NB4 (cell line): ENCODE measurements around the gene NOVA1.

Source experiments
- CTCF ChIP-seq: IDR thresholded peaks from one replicate; pipeline ENCODE4 v1.5.1; 2012; ENCODE audit warnings: low read depth, low read length
- MAX ChIP-seq: IDR thresholded peaks from 2 replicates; pipeline ENCODE4 v1.6.1; 2011; ENCODE audit warnings: low read depth, low read length
- POLR2A ChIP-seq: IDR thresholded peaks from 2 replicates; pipeline ENCODE4 v1.6.1; 2011; ENCODE audit warnings: mild to moderate bottlenecking; ENCODE audit not compliant: insufficient read length; ENCODE audit errors: extremely low read depth

- TF ChIP-seq POLR2A: no peak
- no peak for TF ChIP-seq CTCF
- no peak for TF ChIP-seq MAX
Measured at GRCh38 chr14:26549571-26549970, 48.3 kb downstream of the NOVA1 start.
